ENCODE measurements around the gene DVL3.

Gene DVL3

DNA sequence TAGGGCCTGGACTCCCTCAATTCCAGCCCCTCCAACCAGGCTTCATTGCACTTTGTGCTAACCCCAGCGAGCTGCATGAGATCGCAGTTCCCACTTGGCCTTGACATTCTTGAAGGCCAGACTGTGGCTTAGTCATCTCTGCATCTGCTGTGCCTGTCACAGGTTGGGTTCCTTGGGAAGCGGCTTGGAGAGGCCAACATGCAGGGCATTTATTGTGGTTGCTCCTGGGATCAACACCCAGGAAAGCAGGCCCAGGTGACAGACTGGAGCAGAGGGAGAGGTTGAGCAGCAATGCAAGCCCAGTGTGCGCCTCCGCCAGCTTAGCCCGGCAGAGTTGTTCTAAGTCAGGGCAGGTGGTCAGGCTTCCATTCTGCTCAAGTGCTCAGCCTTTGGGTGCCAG lies 41.4 kb downstream of the DVL3 start:
- Histone ChIP-seq H3K4me3 (ENCODE audit: low read depth, low read length) (no peak overlapping the region), H3K36me3 (peaks cover 30% of the 10 kb centered on the region), H3K4me1 (no peaks in the 10 kb centered on the region), H3K9me3 (no peaks in the 10 kb centered on the region), H3K27me3 (no peaks in the 10 kb centered on the region)
- TF ChIP-seq, protein P1, sequence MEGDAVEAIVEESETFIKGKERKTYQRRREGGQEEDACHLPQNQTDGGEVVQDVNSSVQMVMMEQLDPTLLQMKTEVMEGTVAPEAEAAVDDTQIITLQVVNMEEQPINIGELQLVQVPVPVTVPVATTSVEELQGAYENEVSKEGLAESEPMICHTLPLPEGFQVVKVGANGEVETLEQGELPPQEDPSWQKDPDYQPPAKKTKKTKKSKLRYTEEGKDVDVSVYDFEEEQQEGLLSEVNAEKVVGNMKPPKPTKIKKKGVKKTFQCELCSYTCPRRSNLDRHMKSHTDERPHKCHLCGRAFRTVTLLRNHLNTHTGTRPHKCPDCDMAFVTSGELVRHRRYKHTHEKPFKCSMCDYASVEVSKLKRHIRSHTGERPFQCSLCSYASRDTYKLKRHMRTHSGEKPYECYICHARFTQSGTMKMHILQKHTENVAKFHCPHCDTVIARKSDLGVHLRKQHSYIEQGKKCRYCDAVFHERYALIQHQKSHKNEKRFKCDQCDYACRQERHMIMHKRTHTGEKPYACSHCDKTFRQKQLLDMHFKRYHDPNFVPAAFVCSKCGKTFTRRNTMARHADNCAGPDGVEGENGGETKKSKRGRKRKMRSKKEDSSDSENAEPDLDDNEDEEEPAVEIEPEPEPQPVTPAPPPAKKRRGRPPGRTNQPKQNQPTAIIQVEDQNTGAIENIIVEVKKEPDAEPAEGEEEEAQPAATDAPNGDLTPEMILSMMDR (IDR thresholded peaks at IDR 0.05; ENCODE audit: low read depth, low read length), result no peak
- DNase-seq, result no peak

GRCh38 chr3:184198509-184198908 lies 43.3 kb downstream of the DVL3 start:
- TF ChIP-seq, protein P1 (IDR thresholded peaks at IDR 0.05; ENCODE audit: low read depth, low read length), result no peak
- Histone ChIP-seq H3K4me1 (no peaks in the 10 kb centered on the region), H3K9me3 (no peaks in the 10 kb centered on the region), H3K36me3 (peaks cover 12% of the 10 kb centered on the region), H3K27me3 (no peaks in the 10 kb centered on the region), H3K4me3 (ENCODE audit: low read depth, low read length) (no peak overlapping the region)
- no peak for DNase-seq

DNA sequence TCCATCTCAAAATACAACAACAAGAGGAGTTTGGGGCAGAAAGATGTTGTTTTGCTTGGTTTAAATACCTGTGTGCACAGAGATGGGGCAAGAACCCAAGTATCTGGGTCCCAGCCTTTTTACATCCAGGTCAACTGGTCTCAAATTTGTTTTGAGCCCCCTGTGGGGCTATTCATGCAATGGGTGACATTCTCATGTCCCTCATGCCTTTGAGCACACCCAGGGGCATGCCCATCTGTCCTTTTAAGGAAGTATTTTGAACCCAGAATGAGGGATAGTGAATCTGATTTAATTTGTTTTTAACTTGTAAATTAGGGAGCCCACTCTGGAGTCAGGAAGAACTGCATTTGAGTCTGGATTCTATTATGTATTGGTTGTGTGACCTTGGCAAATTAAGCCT lies 45.6 kb downstream of the DVL3 start:
- H3K4me3 ChIP-seq (ENCODE audit: low read depth, low read length), result no peak overlapping the region
- no peaks in the 10 kb centered on the region for H3K27me3 ChIP-seq
- no peaks in the 10 kb centered on the region for H3K4me1 ChIP-seq
- no peaks in the 10 kb centered on the region for H3K36me3 ChIP-seq
- DNase-seq, result no peak
- H3K9me3 ChIP-seq, result no peaks in the 10 kb centered on the region
- TF ChIP-seq, protein P1 (IDR thresholded peaks at IDR 0.05; ENCODE audit: low read depth, low read length), result no peak

DNA sequence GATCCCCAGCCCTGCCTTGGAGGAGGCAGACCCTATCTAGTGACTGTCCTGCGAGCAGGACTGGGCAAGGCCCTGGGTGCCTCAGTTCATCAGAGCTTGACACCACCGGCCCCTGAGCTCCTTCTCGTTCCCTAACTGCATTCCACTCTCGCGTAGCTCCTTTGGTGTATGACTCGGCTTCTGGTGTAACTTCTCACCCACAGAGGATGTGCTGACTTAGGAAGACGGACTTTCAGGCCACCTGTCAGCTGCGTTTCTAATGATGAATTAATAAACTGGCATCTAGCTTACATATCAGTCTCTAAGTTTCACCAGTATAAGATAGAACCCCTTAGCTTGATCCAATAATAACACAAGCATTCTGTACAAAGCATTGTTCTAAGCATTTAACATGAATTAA lies 48.3 kb downstream of the DVL3 start:
- DNase-seq, result no peak
- Histone ChIP-seq H3K36me3 (no peaks in the 10 kb centered on the region), H3K27me3 (no peaks in the 10 kb centered on the region), H3K9me3 (no peaks in the 10 kb centered on the region), H3K4me1 (no peaks in the 10 kb centered on the region), H3K4me3 (ENCODE audit: low read depth, low read length) (no peak overlapping the region)
- TF ChIP-seq, protein P1 (IDR thresholded peaks at IDR 0.05; ENCODE audit: low read depth, low read length), result no peak

- Histone ChIP-seq H3K9me3 (no peaks in the 10 kb centered on the region), H3K4me3 (ENCODE audit: low read depth, low read length) (no peak overlapping the region), H3K4me1 (peaks cover 4% of the 10 kb centered on the region), H3K36me3 (no peaks in the 10 kb centered on the region), H3K27me3 (peaks cover 6% of the 10 kb centered on the region; the same call in 1 of the 2 replicates)
- TF ChIP-seq, protein P1 (IDR thresholded peaks at IDR 0.05; ENCODE audit: low read depth, low read length), result no peak
- DNase-seq, result no peak
Measured at GRCh38 chr3:184209146-184209923, 54.2 kb downstream of the DVL3 start.

- Histone ChIP-seq H3K9me3 (no peaks in the 10 kb centered on the region), H3K27me3 (peaks cover 6% of the 10 kb centered on the region; the same call in 1 of the 2 replicates), H3K4me1 (peaks cover 4% of the 10 kb centered on the region), H3K36me3 (no peaks in the 10 kb centered on the region), H3K4me3 (ENCODE audit: low read depth, low read length) (no peak overlapping the region)
- TF ChIP-seq, protein P1 (IDR thresholded peaks at IDR 0.05; ENCODE audit: low read depth, low read length), result no peak
- DNase-seq, result no peak
Measured at GRCh38 chr3:184211297-184211696, 56.1 kb downstream of the DVL3 start.

Data from BE2C (cell line).